NCI-H1417 treated with DMSO at 0.1 percent for 48 hours (cell line): ENCODE measurements around the gene ZNF800.

ENCODE experiments used
- DNase-seq: peaks from one replicate; lab custom pipeline; 2025; lab: John Stamatoyannopoulos, UW

Gene ZNF800

DNA sequence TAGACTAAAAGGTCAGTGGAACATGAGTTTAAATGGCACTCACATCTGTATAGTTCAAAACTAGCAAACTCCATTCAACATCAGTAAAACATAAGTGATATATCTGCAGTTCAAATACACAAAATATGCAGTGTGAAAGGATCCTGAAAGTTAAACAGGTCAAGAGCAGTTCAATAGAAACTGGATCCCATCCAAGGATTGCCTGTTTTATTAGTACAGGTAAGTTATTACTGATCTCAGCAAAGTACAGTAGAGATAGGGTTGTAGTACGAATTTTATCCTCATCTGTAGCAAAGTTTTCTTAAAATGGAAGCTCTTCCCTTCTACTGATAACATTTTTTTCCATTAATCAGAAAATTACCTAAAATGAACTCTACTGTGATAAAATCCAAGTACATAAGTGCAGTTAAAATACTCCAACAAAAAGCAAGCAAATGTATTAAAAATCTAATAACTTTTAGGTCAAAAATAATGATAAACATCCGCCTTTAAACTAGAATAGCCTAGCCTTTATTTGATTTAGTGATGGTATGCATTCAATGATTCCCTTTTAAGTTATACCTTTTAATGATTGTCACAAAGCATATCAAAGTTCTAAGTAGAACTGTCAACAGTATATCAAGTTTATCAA lies 2.2 kb downstream of the ZNF800 start:
- DNase-seq, result no peak

DNA sequence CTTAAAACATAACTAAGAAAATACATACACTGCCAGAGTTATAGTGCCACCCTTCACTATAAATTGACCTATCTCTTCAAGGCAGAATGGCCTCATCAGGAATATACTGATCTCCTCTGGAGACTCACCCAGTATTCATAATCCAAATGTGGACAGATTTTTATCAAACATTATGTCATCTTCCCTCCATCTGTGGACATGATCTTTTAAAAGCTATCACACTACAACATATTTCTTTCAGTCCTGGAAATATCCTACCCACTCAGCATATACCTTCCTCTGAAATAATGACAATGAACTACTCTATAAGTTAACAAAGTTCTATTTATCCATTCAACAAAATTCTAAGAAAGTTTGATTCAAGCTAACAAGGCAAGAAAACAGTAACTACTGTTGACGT lies 3.2 kb downstream of the ZNF800 start:
- no peak for DNase-seq

DNA sequence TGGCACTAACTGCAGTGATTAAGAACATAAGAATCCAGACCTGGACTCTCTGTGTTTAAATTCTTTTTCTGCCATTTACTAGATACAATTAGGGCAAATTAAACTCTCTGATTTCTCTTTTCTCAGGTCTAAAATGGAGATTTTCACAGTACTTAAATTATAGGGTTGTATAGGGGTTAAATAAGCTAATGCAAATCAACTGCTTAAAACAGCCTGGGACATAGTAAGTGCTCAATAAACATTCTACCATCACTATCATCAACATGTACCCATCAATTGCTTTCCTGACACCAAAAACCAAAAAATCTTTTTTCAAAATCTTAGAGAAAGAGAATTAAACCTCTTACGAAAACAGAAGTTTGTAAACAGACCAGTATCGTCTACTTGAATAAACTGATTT lies 4.5 kb downstream of the ZNF800 start:
- DNase-seq, result no peak

DNA sequence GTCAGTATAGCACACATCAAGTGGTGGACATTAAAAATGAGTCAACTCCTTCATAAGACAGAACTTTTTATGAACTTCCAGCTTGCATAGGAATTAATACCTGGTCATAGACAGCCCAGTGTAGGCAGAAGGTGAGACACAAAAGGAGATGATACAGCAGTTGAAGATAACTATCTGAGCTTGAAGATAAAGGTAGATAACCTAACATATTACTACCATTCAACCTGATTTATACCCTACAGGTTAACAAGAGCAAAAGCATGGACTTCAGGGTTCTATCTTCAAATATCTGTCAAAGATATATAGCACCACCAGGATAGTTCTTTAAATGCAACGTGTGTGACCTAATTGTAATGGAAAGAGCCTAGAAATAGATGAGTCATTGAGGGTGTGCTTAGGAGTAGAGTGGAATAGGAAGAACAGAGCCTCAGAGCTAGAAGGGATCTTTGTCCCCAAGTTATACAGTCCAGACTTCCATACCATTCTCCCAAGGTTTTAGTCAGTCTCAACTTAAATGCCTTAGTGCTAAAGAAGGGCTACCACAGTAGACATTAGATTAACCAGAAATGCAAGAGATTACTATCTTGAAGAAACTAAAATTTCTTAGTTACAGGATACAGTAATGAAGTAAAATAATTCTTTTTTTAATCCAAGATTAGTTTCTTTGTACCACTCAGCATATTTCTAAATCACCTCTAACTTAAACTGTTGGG lies 9.2 kb downstream of the ZNF800 start:
- DNase-seq, result no peak

DNA sequence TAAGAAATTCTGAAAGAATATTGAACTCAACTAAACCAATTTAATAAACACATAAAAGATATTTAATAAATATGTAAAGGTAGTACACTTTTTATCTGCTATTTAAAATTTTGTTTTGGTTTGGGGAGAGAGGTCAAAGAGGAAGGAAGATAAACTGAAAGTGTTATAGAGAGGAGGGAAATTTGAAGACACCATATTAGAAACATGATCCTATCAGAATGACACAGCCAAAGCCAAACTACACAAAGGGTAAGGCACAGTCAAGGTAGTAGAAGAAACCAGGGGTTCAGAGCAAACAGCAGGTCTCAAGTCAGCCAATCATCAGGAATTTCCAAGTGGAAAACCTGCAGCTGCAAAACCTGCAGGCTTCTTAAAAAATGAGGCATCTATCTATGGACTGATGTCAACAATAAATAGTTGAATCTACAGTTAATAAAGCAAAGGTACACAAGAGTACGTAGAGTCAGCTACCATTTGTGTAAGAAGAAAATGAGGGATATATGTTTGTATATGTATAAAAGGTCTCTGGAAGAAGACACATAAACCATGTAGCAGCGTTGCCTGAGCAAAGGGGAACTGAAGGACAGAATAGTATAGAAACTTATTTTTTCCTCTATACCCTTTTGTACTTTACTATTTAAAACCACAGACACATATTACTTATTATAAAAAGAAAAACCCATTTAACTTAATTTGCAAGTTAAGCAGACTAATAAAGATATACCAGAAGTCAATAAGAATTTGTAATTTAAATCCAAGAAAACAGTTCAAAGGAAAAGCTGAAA lies 10.0 kb downstream of the ZNF800 start:
- no peak for DNase-seq

DNA sequence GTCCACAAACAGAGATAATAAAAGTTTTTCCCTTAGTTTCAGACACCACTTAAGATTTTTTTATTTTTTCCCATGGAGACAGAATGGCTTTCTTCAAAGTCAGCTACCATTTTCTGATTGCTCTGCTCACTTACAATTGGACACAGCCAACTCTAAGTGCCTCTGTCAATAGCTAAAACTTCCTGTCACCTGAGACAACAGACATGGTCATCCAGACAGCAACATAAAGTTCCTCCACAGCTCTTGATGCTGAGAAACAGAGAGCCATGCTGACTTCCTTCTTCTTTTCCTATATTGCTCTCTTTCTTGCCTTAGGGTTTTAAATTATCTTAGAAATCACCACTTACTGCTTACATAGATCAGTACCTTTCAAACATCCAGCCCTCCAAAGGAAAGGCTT lies 12.0 kb downstream of the ZNF800 start:
- no peak for DNase-seq

DNA sequence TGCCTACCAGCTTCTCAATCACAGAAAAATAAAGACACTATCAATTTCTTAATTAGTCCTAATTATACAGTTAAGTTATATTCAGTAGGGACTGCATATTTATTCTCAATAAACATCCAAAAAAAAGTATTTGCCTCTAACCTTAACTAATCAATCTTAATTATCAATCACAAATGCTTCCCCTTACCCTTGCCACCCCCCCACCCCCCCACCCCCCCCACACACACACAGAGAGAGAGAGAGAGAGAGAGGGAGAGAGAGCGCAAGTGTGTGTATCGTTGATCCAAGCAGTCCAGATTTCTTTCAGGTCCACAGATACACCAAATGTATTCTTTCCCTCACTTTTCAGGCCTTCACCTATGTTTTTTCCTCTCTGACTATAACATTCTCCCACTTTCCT lies 12.9 kb downstream of the ZNF800 start:
- DNase-seq, result no peak

DNA sequence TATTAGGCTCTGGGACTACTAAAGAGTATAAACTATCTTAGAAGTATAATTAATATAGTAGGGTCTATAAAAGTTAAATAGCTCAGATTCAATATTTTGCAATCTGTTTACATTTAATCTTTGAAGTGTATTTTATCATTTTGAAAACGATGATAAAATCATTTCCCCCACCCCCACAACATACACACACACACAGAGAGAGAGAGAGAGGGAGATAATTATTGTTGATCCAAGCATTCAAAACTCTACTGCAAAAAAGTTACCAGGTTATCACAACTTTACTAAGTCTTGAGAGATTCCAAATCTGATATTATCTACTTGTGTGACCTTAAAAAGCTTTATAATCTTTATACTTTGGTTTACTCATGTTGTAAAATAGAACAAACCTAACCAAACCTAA lies 14.0 kb downstream of the ZNF800 start:
- no peak for DNase-seq

DNA sequence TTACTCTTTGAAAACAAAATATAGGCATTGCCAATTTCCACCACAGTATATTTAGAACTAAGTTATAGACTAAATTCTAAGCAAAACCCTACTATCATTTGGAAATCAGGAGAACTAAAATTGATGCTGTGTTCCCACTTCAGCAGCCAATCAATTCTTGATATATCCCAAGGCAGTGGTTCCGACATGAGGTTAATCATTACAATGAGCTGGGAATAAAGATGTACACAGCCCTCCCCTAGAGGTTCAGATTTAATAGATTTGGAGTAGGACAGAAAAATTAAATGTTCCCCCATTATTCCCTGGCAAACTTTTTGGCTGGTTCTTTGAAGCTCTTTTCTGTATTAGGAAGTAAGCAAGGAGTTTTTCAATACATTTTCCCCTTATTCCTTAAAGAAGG lies 15.1 kb downstream of the ZNF800 start:
- DNase-seq, result no peak

DNA sequence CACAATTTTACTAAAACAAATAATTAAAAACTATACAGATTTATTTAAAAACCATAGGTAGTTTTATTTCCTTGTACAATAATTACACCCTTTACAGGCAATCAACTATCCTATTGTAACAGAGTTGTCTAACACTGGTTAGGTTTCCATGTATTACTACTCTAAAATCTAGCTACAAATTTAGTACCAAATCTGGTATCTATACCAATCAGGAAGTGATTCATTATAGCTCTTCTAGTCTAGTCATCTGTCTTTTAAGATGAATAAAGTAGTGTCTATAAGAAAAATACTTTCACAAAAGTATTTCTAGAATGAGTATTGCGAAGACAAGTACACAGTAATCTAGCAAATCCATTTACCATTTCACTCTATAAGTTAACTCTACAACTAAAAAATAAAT lies 16.9 kb downstream of the ZNF800 start:
- no peak for DNase-seq

DNA sequence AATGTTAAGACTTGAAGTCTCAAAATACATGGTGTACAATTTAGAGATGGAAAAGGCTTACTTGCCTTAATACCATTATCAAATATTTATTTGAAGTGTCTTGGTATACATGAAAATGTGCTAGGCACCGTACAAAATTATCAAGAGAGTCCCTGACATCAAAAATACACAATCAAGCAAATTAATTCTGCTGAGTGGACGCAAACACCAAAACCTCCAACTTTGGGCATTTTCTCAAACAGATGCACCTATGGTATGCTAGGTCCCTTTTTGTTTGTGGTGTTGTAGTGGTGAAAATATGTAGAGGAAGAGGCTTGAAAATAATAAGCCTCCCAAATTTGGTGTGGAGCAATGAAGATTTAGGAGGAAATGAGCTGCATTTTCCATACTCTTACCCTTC lies 24.8 kb downstream of the ZNF800 start:
- DNase-seq, result no peak

DNA sequence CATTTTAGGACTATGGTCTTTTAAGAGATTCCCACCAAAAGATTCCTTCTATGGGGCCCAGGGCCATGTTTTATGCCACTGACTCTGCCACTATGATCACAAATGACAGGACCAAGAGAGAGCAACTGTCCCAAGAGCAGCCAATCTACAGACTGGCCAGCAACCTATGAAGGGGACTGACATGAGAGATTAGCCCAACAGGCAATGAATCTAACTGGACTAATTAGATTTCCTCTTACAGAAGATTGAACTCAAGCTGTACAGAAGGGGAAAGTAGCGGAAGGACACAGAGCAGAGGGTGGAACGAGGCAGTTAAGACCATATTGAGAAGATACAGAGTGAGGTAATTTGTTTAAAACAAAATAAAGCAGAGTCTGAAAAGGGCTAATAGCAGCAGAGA lies 25.8 kb downstream of the ZNF800 start:
- DNase-seq, result no peak

DNA sequence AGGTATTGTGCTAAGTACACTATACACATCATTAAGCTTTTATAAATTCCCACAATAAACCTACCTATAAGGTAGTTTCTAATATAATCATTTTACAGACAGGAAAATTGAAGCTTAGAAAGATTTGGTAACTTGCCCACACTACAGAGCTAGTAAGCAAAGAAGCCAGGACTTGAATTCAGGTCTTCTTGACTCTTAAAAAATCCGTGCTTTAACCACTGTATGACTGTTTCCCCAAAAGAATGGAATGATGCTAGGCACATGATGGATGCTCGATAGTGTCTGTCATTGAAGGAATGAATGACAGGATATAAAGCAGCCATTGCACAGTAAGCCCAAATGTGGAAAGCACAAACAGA lies 26.6 kb downstream of the ZNF800 start:
- no peak for DNase-seq

DNA sequence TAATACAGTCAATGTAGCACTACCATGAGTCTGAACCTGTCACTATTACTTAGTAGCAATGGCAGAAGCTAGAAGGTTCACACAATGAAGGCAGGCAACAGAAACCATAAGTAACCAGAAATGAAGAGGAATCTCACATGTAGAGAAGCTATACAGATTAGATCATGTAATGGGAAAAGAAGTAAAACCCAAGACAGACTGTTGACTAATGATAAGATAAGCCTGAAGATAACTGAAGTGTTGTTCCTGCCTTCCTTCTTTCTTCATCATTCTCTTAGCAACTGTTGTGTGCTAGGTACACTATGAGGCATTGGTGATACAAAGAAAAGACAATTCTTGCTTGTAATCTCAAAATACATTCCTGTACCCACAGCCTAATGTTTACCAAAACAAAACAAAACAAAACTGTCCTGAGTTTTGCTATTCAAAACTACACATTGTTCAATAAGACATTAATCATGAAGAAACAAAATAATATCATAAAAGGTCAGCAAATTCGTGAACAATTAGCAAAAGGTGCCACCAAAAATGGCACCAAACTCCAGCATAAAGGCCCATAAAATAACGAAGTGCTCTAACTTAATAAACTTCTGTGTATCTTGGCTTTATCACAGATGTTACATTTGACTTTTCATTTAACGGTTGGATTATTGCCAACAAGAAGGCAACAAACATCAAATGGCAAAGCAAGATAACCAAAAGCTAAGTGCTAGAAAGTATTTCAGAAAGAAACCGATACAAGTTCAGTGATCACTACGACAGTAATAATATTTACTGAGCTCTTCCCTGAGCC lies 27.1 kb downstream of the ZNF800 start:
- DNase-seq, result no peak

DNA sequence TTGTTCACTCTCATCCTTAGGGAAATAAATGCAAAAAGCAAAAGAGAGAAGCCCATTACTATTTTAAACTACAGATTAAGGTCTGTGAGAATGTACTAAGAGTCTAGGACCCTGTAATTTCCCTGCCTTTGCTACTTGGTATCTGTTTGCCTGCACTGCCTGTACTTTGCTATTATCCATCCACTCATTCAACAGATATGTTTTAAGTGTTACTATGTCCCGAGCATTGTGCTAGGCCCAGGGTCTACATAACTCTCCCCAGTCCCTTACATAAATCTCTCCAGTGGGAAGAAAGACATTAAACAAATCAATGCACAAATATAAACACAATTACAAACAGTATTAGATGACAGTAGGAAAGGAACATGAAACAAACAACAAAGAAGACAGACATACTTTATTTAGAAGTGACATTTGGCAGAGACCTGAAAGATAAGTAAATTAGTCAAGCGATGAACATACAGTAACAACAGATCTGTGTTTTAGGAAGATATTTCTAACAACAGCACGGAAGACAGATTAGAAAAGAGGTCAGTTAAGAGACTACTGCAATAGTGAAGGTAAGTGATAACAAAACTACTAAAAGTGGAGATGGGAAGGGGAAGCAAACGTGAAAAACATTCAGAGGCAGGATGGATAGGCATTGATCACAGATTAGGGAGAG lies 30.0 kb downstream of the ZNF800 start:
- DNase-seq, result no peak

DNA sequence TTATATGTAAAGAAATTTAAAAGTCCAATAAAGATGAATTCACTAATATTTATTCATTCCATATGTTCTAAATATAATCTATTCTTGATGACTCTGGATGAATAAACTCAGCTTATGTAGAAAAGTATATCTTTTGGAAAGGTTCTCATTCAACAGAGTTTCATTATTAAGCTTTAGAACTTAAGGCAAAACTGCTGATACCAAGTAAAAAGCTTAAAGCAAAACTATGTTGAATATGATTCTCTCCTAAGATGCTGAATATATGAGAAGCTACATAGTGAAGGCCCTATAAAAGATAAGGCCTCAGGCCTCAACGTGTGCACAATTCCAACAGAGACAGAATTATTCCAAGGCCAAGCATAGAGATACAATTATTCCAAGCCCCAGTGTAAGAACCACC lies 30.8 kb downstream of the ZNF800 start:
- DNase-seq, result no peak

DNA sequence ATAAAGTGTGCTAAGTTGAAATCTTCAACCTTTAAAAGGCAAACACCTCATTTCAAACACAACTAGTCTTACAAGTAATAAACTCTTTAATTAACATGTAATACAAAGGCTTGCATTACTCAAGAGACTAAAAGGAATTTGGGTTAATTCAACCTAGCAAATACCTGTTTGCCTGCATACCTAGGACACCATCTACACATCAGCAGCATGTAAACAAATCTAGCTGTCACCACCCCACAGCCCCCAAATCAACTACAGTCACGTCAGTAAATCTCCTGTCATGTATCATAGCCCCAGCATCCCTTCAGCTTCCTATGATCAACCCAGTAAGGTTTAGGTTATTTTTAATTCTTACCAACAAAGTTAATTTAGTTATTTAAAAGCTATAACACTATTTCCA lies 33.5 kb downstream of the ZNF800 start:
- DNase-seq, result no peak

DNA sequence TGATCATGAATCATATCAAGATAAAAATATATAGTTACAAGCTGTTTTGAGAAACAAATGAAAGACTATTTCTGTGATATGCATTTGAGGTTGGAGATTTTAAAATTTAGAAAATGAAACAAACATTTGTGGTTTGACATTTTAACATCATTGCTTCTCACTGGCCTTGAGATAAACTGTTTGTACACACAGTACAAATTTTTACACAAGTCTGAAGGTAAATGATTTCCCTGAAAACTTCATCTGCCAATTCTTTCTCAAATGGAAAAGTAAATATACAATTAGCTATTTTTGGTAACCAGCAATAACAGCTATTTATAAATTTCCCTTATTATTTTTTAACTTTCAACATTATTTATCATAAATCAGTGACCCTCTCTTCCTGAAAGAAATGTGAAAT lies 38.6 kb downstream of the ZNF800 start:
- DNase-seq, result no peak

DNA sequence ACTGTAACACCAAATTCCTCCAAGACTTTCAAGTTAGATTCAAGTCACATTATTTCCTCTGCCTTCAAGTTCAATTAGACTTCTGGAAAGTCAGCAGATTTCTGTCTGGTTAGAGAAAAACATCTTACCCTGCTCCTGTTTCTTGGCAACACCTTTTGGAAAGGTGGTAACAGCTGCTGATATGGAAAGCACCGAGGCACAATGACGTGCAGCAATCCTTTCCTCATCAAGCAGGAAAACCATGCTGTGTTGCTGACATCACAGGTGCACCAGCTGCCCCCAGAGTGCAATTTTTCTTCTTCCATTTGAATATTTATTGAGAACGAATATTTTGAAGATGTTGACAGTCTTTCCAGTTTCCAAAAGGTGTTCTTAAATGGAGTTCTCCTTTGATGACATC lies 41.9 kb downstream of the ZNF800 start:
- no peak for DNase-seq

DNA sequence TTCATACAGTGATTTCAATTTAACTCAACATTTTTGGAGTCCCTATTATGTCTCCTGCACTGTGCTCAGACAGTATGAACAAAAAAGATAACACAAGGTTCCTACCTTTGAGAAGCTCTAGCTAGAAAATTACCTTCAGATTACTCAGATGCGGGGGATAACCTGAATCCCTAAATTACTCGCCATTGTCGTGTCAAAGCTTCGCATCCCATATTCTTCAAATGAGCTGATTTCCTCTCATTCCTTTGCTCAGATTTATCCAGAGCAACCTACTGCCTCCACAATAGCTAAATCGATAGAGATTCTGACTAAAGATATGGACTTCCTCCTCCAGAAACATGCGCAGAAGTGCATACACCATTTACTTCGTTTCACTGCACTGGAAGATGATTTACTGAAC lies 42.6 kb downstream of the ZNF800 start:
- DNase-seq, result no peak

DNA sequence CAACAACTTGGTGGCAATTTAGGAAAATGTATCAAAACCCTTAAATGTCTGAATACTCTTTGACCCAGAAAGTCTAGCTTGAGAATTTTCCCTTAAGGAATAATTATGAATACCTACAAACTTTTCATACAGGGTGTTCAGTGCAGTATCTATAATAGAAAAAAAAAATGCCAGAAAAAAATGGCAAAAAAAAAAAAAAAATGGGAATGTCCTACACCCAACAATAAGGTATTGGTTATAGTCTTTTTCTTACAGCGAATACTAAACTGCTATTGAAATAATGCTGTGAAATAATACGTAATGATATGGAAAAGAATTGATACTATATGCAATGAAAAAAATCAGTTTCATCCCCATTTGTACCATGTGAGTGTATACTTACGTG lies 44.3 kb downstream of the ZNF800 start:
- DNase-seq, result no peak

DNA sequence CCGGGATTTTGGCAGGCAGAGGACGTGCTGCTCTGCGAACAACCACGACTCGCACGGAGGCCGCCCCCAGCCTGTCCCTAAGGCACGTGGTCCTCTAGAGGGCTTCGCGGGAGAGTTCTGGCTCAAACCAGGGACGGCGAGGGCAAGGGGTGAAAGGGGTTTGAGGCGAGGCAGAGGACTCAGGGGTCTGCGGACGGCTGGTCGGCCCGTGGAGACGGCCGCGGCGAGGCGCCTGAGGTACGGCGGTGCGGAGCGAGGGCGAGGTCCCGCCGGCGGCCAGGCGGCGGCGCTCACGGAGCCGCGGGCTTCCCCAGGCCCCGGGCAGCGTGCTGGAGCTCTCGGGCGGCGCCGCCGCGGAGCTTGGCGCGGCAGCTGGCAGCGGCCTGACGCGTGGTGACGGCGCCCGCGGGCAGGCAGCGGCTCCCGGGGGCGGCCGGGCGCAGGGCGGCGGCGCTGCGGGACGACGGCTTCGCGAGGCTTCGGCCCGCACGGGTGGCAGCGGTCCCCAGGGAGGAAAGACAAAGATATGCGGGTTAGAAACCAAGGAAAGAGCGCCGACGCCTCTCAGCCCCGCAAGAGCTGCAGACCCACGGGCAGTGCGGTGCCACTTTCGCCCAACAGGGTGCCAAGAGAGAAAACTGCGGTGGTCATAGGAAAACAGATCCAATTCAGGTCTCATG lies 44.8 kb downstream of the ZNF800 start:
- DNase-seq, result peak; percentile 44
